ENCODE measurements around the gene CDSN. TPM values are rescaled to one million over a fixed set of nuclear protein-coding genes. Genes with fewer than 3 reads are reported as not detected.

CDSN gene
- total and polyA plus RNA-seq, 2 experiments from 2014 or later, result 0.07 TPM; not detected in 1

GRCh38 chr6:31128093-31128676, 7.9 kb upstream of the CDSN start:
- Histone ChIP-seq H3F3A (replicated peaks; ENCODE audit: low read depth) (0 out of 2 replicates have a peak, but pooled peaks cover 4% of the 10 kb centered on the region), H3K9me2 (ENCODE audit: insufficient read depth) (no peaks in the 10 kb centered on the region), H3K4me3 (no peak overlapping the region), H3K27me3 (ENCODE audit: insufficient read depth) (no peaks in the 10 kb centered on the region), H3K4me1 (ENCODE audit: insufficient read depth) (0 out of 2 replicates have a peak, but pooled peaks cover 4% of the 10 kb centered on the region), H3K79me2 (replicated peaks; ENCODE audit: insufficient read depth) (no peaks in the 10 kb centered on the region), H2AFZ (no peak overlapping the region), H3K27ac (ENCODE audit: low read depth) (no peak overlapping the region), H3K4me2 (no peak overlapping the region), H4K20me1 (replicated peaks; ENCODE audit: insufficient read depth) (no peaks in the 10 kb centered on the region), H3K36me3 (ENCODE audit: insufficient read depth) (no peaks in the 10 kb centered on the region)
- Mint-ChIP-seq H3K27me3 (ENCODE audit: insufficient read depth, low read depth, poor library complexity) (peaks cover 12% of the 10 kb centered on the region), H3K4me1 (peaks cover 27% of the 10 kb centered on the region), H3K4me3 (no peak overlapping the region), H3K27ac (no peak overlapping the region), H3K9me3 (no peaks in the 10 kb centered on the region; the same call in 1 of the 3 replicates), H3K36me3 (ENCODE audit: low read depth) (no peaks in the 10 kb centered on the region)
- no peak for TF ChIP-seq EZH2 (IDR thresholded peaks at IDR 0.05; ENCODE audit: low read depth, unreplicated experiment)
- peak; percentile 72 to 81 for TF ChIP-seq CTCF (conservative IDR thresholded peaks at IDR 0.05; ENCODE audit: low read depth in 2 of 2)
- DNase-seq (ENCODE audit: low spot score) (peak; percentile 90), ATAC-seq (peak; percentile 81)

- Mint-ChIP-seq H3K36me3 (ENCODE audit: low read depth) (no peaks in the 10 kb centered on the region), H3K4me1 (peaks cover 25% of the 10 kb centered on the region), H3K4me3 (no peak overlapping the region), H3K27me3 (ENCODE audit: insufficient read depth, low read depth, poor library complexity) (peaks cover 12% of the 10 kb centered on the region), H3K9me3 (no peaks in the 10 kb centered on the region; the same call in 1 of the 3 replicates), H3K27ac (no peak overlapping the region)
- no peak overlapping the region for H3K4me2 ChIP-seq
- no peaks in the 10 kb centered on the region for H3K27me3 ChIP-seq (ENCODE audit: insufficient read depth)
- no peaks in the 10 kb centered on the region for H3K36me3 ChIP-seq (ENCODE audit: insufficient read depth)
- 0 out of 2 replicates have a peak, but pooled peaks cover 4% of the 10 kb centered on the region for H3F3A ChIP-seq (replicated peaks; ENCODE audit: low read depth)
- H3K9me2 ChIP-seq (ENCODE audit: insufficient read depth), result no peaks in the 10 kb centered on the region
- DNase-seq (ENCODE audit: low spot score), result no peak
- no peak overlapping the region for H3K27ac ChIP-seq (ENCODE audit: low read depth)
- TF ChIP-seq ZNF462 (CRISPR knock-in tag; IDR thresholded peaks at IDR 0.05) (no peak), JUNB (IDR thresholded peaks at IDR 0.05; ENCODE audit: unreplicated experiment) (no peak), ETS1 (IDR thresholded peaks at IDR 0.05) (no peak)
- ATAC-seq, result peak; percentile 25
- H2AFZ ChIP-seq, result peak overlapping the region; percentile 56; the same call in 1 of the 2 replicates
- H4K20me1 ChIP-seq (replicated peaks; ENCODE audit: insufficient read depth), result no peaks in the 10 kb centered on the region
- 0 out of 2 replicates have a peak, but pooled peaks cover 4% of the 10 kb centered on the region for H3K4me1 ChIP-seq (ENCODE audit: insufficient read depth)
- no peak overlapping the region for H3K4me3 ChIP-seq
- no peaks in the 10 kb centered on the region for H3K79me2 ChIP-seq (replicated peaks; ENCODE audit: insufficient read depth)
Observed at GRCh38 chr6:31126396-31127175, 6.3 kb upstream of the CDSN start.
